Natural killer cell treated with Interleukin-12 subunit alpha and Interleukin-12 subunit beta and Interleukin-15 and Interleukin-18, amount 100 ng/mL, for 72 hours (primary cell): ENCODE results near the gene OR52N4. TPM values are rescaled to one million over a fixed set of nuclear protein-coding genes. Genes with fewer than 3 reads are reported as not detected.

ENCODE experiments used
- ATAC-seq, 2 donors: fragments of 150-1000 bp; cut with Tn5 transposase in 1 of 2; sonication (Bioruptor Pico), chemical (Tn5 transposase) in 1 of 2; 2 replicates each; pipeline ENCODE4 v1.10.0; 2021
- DNase-seq: peaks from one replicate; pipeline ENCODE4 v3.0.0; 2022; ENCODE audit warnings: low spot score
- H3K27ac Mint-ChIP-seq, 2 donors: 1 replicate in 1 of 2; 2 replicates in 1 of 2; pipeline ENCODE4 v1.8.0; 2022; ENCODE audit warnings: mixed read lengths in 2 of 2, mild to moderate bottlenecking in 1 of 2, moderate library complexity in 1 of 2
- H3K27me3 Mint-ChIP-seq, 2 donors: 1 replicate in 1 of 2; 2 replicates in 1 of 2; pipeline ENCODE4 v1.8.0; 2022; ENCODE audit warnings: mixed read lengths in 2 of 2
- H3K36me3 Mint-ChIP-seq: one replicate; pipeline ENCODE4 v1.8.0; 2022; ENCODE audit warnings: mixed read lengths
- H3K4me1 Mint-ChIP-seq, 2 donors: 1 replicate in 1 of 2; 2 replicates in 1 of 2; pipeline ENCODE4 v1.8.0; 2022; ENCODE audit warnings: low read depth in 2 of 2, mixed read lengths in 2 of 2, mild to moderate bottlenecking in 1 of 2
- H3K4me3 Mint-ChIP-seq: one replicate; pipeline ENCODE4 v1.8.0; 2022; ENCODE audit warnings: mixed read lengths
- H3K9me3 Mint-ChIP-seq: 2 replicates; pipeline ENCODE4 v1.8.0; 2022; ENCODE audit warnings: mixed read lengths
- total RNA-seq, 2 donors: library from RNA; stranded (reverse); gene quantifications; one replicate each; pipeline ENCODE4 v1.2.3, GENCODE V29; 2022

The OR52N4 gene
- total RNA-seq, 2 donors from 2014 or later: 0.38 to 0.45 TPM

- H3K27ac Mint-ChIP-seq: no peak overlapping the region
- H3K4me1 Mint-ChIP-seq: no peaks in the 10 kb centered on the region
- ATAC-seq (no peak), DNase-seq (no peak)
- H3K27me3 Mint-ChIP-seq: peaks cover 0 to 11% of the 10 kb centered on the region in 2 donors
- no peak overlapping the region for H3K4me3 Mint-ChIP-seq
- no peaks in the 10 kb centered on the region for H3K36me3 Mint-ChIP-seq
- no peaks in the 10 kb centered on the region for H3K9me3 Mint-ChIP-seq
These were observed 4.2 kb upstream of the OR52N4 start for GRCh38 chr11:5749836-5750235.

GRCh38 chr11:5767056-5767455 is 13.0 kb downstream of the OR52N4 start:
- H3K27ac Mint-ChIP-seq: no peak overlapping the region
- no peak for DNase-seq
- H3K4me3 Mint-ChIP-seq: no peak overlapping the region
- H3K4me1 Mint-ChIP-seq: no peaks in the 10 kb centered on the region
- no peaks in the 10 kb centered on the region for H3K36me3 Mint-ChIP-seq
- no peak for ATAC-seq
- H3K27me3 Mint-ChIP-seq: peaks cover under 1 to 7% of the 10 kb centered on the region in 2 donors
- no peaks in the 10 kb centered on the region for H3K9me3 Mint-ChIP-seq

GRCh38 chr11:5783255-5783654 is 29.2 kb downstream of the OR52N4 start, which contains the start of gene OR52N5:
TSS of gene OR52N5 (minus strand) at chr11:5783355. CDS start at chr11:5778634, 4,721 bp downstream.
- Mint-ChIP-seq H3K36me3 (no peaks in the 10 kb centered on the region), H3K27me3 (peaks cover 13 to 37% of the 10 kb centered on the region in 2 donors), H3K4me3 (no peak within 1 kb of the TSS), H3K9me3 (no peaks in the 10 kb centered on the region), H3K4me1 (peaks cover 0 to 5% of the 10 kb centered on the region in 2 donors), H3K27ac (no peak within 1 kb of the TSS)
- ATAC-seq (no peak), DNase-seq (no peak)

- H3K4me3 Mint-ChIP-seq: no peak within 1 kb of the TSS
- H3K27ac Mint-ChIP-seq: no peak within 1 kb of the TSS
- DNase-seq (no peak), ATAC-seq (no peak)
- H3K27me3 Mint-ChIP-seq: peaks cover 15 to 18% of the 10 kb centered on the region in 2 donors
- peaks cover 0 to 6% of the 10 kb centered on the region in 2 donors for H3K4me1 Mint-ChIP-seq
- H3K9me3 Mint-ChIP-seq: no peaks in the 10 kb centered on the region
- no peaks in the 10 kb centered on the region for H3K36me3 Mint-ChIP-seq
These were observed 37.1 kb downstream of the OR52N4 start, which contains the start of gene OR52N1 for GRCh38 chr11:5791165-5791564. TSS of gene OR52N1 (minus strand) at chr11:5791265. CDS start at chr11:5788816, 2,449 bp downstream.

GRCh38 chr11:5796541-5796940 is 42.5 kb downstream of the OR52N4 start:
- Mint-ChIP-seq H3K27ac (no peak overlapping the region), H3K9me3 (no peaks in the 10 kb centered on the region), H3K36me3 (no peaks in the 10 kb centered on the region), H3K4me3 (no peak overlapping the region), H3K27me3 (peaks cover 25 to 34% of the 10 kb centered on the region in 2 donors), H3K4me1 (no peaks in the 10 kb centered on the region)
- DNase-seq (no peak), ATAC-seq (no peak)

GRCh38 chr11:5803982-5804381 is 49.9 kb downstream of the OR52N4 start:
- H3K4me1 Mint-ChIP-seq: peaks cover 7 to 8% of the 10 kb centered on the region in 2 donors
- peaks cover 7% of the 10 kb centered on the region for H3K36me3 Mint-ChIP-seq
- H3K4me3 Mint-ChIP-seq: no peak overlapping the region
- H3K27me3 Mint-ChIP-seq: peaks cover 34 to 36% of the 10 kb centered on the region in 2 donors
- DNase-seq (no peak), ATAC-seq (no peak)
- no peaks in the 10 kb centered on the region for H3K9me3 Mint-ChIP-seq
- H3K27ac Mint-ChIP-seq: no peak overlapping the region

Other genes starting within 250 kb of the OR52N4 start
- gene UBQLN3, start 244.3 kb upstream of the OR52N4 start, total RNA-seq: not detected
- under 1 TPM in 1 of 2 donors, not detected in 1; 0.17 TPM for gene UBQLNL, start 237.5 kb upstream of the OR52N4 start, total RNA-seq
- not detected for gene OR52H1, start 205.7 kb upstream of the OR52N4 start, total RNA-seq
- not detected for gene OR52B6, start 173.4 kb upstream of the OR52N4 start, total RNA-seq
- under 1 TPM in 1 of 2 donors, not detected in 1; 0.31 TPM for gene TRIM6, start 157.6 kb upstream of the OR52N4 start, total RNA-seq
- 1 to 10 TPM; 4.3 to 6.2 TPM for gene TRIM34, start 129.2 kb upstream of the OR52N4 start, total RNA-seq
- gene TRIM5, start 69.2 kb upstream of the OR52N4 start, total RNA-seq: 10 to 100 TPM; 12.4 to 16.4 TPM
- 100 to 1,000 TPM in 1 of 2 donors, 10 to 100 TPM in 1; 89.3 to 144 TPM for gene TRIM22, start 64.5 kb upstream of the OR52N4 start, total RNA-seq
- under 1 TPM in 1 of 2 donors, not detected in 1; 0.21 TPM for gene OR56B1, start 17.8 kb upstream of the OR52N4 start, total RNA-seq
- not detected for gene OR52N5, start 29.1 kb downstream of the OR52N4 start, total RNA-seq
- gene OR52N1, start 37.0 kb downstream of the OR52N4 start, total RNA-seq: not detected
- gene OR52N2, start 54.7 kb downstream of the OR52N4 start, total RNA-seq: not detected
- not detected for gene OR52E6, start 87.7 kb downstream of the OR52N4 start, total RNA-seq
- not detected for gene OR52E8, start 103.4 kb downstream of the OR52N4 start, total RNA-seq
- gene OR52E4, start 126.4 kb downstream of the OR52N4 start, total RNA-seq: not detected
- gene OR52E5, start 139.0 kb downstream of the OR52N4 start, total RNA-seq: not detected
- gene OR56A3, start 188.0 kb downstream of the OR52N4 start, total RNA-seq: not detected
- not detected for gene OR56A5, start 214.3 kb downstream of the OR52N4 start, total RNA-seq
- not detected for gene OR52L1, start 232.7 kb downstream of the OR52N4 start, total RNA-seq